MCF 10A (cell line): Measurements from ENCODE around the gene SLC27A1. TPM values are rescaled to one million over a fixed set of nuclear protein-coding genes. Genes with fewer than 3 reads are reported as not detected.

Experiments
- BruUV-seq: library from RNA; stranded (reverse); fragments of 400-500 nt; replicated peaks from 2 replicates; lab custom pipeline; 2021; lab: Mats Ljungman, UMichigan
- CTCF ChIA-PET: fragments of 300-600 bp; sonication (Branson Sonifier 250); formaldehyde crosslinking; extraction: SDS; loops from one replicate; lab custom pipeline; 2021; ENCODE audit warnings: antibody characterized with exemption, inconsistent platforms; lab: Yijun Ruan, JAX
- POLR2A ChIA-PET: fragments of 300-600, 350-650 bp; sonication (Branson Sonifier 250); formaldehyde crosslinking; extraction: SDS; loops from one replicate; lab custom pipeline; 2020; ENCODE audit warnings: antibody characterized with exemption, inconsistent platforms; lab: Yijun Ruan, JAX
- DNase-seq: peaks from one replicate; pipeline ENCODE4 v3.0.0-alpha.2; 2018; ENCODE audit not compliant: unreplicated experiment
- H3K27ac Mint-ChIP-seq: one replicate; pipeline ENCODE4 v1.8.0; 2022; ENCODE audit warnings: mild to moderate bottlenecking, low read depth, mixed read lengths; ENCODE audit not compliant: unreplicated experiment
- H3K27me3 Mint-ChIP-seq: one replicate; pipeline ENCODE4 v1.8.0; 2022; ENCODE audit warnings: mixed read lengths; ENCODE audit not compliant: insufficient read depth, unreplicated experiment
- H3K36me3 Mint-ChIP-seq: one replicate; pipeline ENCODE4 v1.8.0; 2022; ENCODE audit warnings: mild to moderate bottlenecking, moderate library complexity, mixed read lengths; ENCODE audit not compliant: insufficient read depth, unreplicated experiment
- H3K4me1 Mint-ChIP-seq: one replicate; pipeline ENCODE4 v1.8.0; 2022; ENCODE audit warnings: mixed read lengths; ENCODE audit not compliant: insufficient read depth, unreplicated experiment
- H3K4me3 Mint-ChIP-seq: one replicate; pipeline ENCODE4 v1.8.0; 2022; ENCODE audit warnings: mild to moderate bottlenecking, moderate library complexity, mixed read lengths; ENCODE audit not compliant: unreplicated experiment
- H3K9me3 Mint-ChIP-seq: one replicate; pipeline ENCODE4 v1.8.0; 2022; ENCODE audit warnings: mixed read lengths; ENCODE audit not compliant: unreplicated experiment
- CTCF ChIP-seq: fragments of 200-600 bp; IDR thresholded peaks from one replicate; pipeline ENCODE4 v1.8.0; 2022; ENCODE audit warnings: antibody characterized with exemption, mild to moderate bottlenecking; ENCODE audit not compliant: unreplicated experiment
- intact Hi-C: fragments of 100-400 bp; cut with micrococcal nuclease; formaldehyde crosslinking; loops from 2 replicates; pipeline ENCODE4 v1.14.1; 2022
- total RNA-seq: library from RNA; stranded (reverse); gene quantifications from 2 replicates; pipeline ENCODE4 v1.2.3, GENCODE V29; 2022

Gene SLC27A1
- total RNA-seq, 1 experiment from 2014 or later = 5.0 TPM

- ChIA-PET CTCF (interaction anchor here (0.5 to 1.2 kb wide), 6 partner anchors 23 to 409 kb away, joined by 3 to 4 read pairs (median 3); no protein-coding TSS in a partner anchor), POLR2A (interaction anchor here (0.7 to 1.7 kb wide), 3 partner anchors 13 to 27 kb away, joined by 3 to 5 read pairs (median 3); partner anchors contain the start of gene PGLS)
- DNase-seq = no peak
- no peak for TF ChIP-seq CTCF
- Mint-ChIP-seq H3K4me3 (no peak overlapping the region), H3K27ac (no peak overlapping the region), H3K27me3 (peaks cover 11% of the 10 kb centered on the region), H3K4me1 (no peaks in the 10 kb centered on the region), H3K9me3 (peaks cover 8% of the 10 kb centered on the region), H3K36me3 (no peaks in the 10 kb centered on the region)
- no TSS peak for BruUV-seq
- intact Hi-C loops = no loop called here
Measured at GRCh38 chr19:17529239-17530158, 59.2 kb downstream of the SLC27A1 start.

- no peaks in the 10 kb centered on the region for H3K36me3 Mint-ChIP-seq
- H3K9me3 Mint-ChIP-seq = peaks cover 8% of the 10 kb centered on the region
- H3K27ac Mint-ChIP-seq = no peak overlapping the region
- ChIA-PET CTCF (interaction anchor here (0.7 kb wide), 1 partner anchor 43 kb away, joined by 4 read pairs; no protein-coding TSS in a partner anchor), POLR2A (interaction anchor here (0.6 to 1.5 kb wide), 2 partner anchors 14 to 1725 kb away, joined by 3 read pairs; no protein-coding TSS in a partner anchor)
- intact Hi-C loops = no loop called here
- TF ChIP-seq CTCF = no peak
- no peak for DNase-seq
- no peak overlapping the region for H3K4me3 Mint-ChIP-seq
- BruUV-seq = no TSS peak
- H3K4me1 Mint-ChIP-seq = no peaks in the 10 kb centered on the region
- peaks cover 11% of the 10 kb centered on the region for H3K27me3 Mint-ChIP-seq
Measured at GRCh38 chr19:17530586-17530985, 60.3 kb downstream of the SLC27A1 start.

- intact Hi-C loops = no loop called here
- Mint-ChIP-seq H3K4me1 (no peaks in the 10 kb centered on the region), H3K36me3 (no peaks in the 10 kb centered on the region), H3K27me3 (peaks cover 11% of the 10 kb centered on the region), H3K27ac (no peak overlapping the region), H3K9me3 (peaks cover 8% of the 10 kb centered on the region), H3K4me3 (no peak overlapping the region)
- no peak for DNase-seq
- no peak for TF ChIP-seq CTCF
- no TSS peak for BruUV-seq
- ChIA-PET POLR2A (no interaction called here), CTCF (interaction anchor here (0.7 kb wide), 1 partner anchor 10 kb away, joined by 5 read pairs; no protein-coding TSS in a partner anchor)
Measured at GRCh38 chr19:17532116-17532515, 61.8 kb downstream of the SLC27A1 start.

GRCh38 chr19:17532557-17532956, 62.2 kb downstream of the SLC27A1 start:
- no peak for DNase-seq
- Mint-ChIP-seq H3K4me3 (no peak overlapping the region), H3K36me3 (no peaks in the 10 kb centered on the region), H3K27me3 (peaks cover 13% of the 10 kb centered on the region), H3K27ac (no peak overlapping the region), H3K9me3 (peaks cover 8% of the 10 kb centered on the region), H3K4me1 (no peaks in the 10 kb centered on the region)
- CTCF ChIA-PET = interaction anchor here (0.7 kb wide), 1 partner anchor 10 kb away, joined by 5 read pairs; no protein-coding TSS in a partner anchor
- intact Hi-C loops = no loop called here
- no peak for TF ChIP-seq CTCF
- POLR2A ChIA-PET = no interaction called here
- no TSS peak for BruUV-seq
